Lung (tissue), 12 donors: ENCODE results near the gene IFNB1. TPM values are rescaled to one million over a fixed set of nuclear protein-coding genes. Genes with fewer than 3 reads are reported as not detected.

Experiments
- ATAC-seq: fragments of 200-7000 bp; cut with Tn5 transposase; one replicate; pipeline ENCODE4 v1.9.1; 2020; ENCODE audit warnings: moderate number of reproducible peaks; ENCODE audit not compliant: insufficient read depth, low FRiP score
- DNase-seq, 3 donors: peaks; one replicate each; pipeline ENCODE4 v3.0.0-alpha.2; 2013 to 2017
- H3K27ac ChIP-seq, 2 donors: one replicate each; pipeline ENCODE4 v1.5.1; 2013; ENCODE audit warnings: mild to moderate bottlenecking in 2 of 2, moderate library complexity in 2 of 2, control low read depth in 1 of 2, inconsistent platforms in 1 of 2, low read depth in 1 of 2, low read length in 1 of 2
- H3K27me3 ChIP-seq, 3 donors: one replicate each; pipeline ENCODE4 v1.5.1; 2013; ENCODE audit warnings: low read length in 2 of 3; ENCODE audit not compliant: control insufficient read depth in 3 of 3, insufficient read depth in 3 of 3
- H3K36me3 ChIP-seq, 4 donors: one replicate each; pipeline ENCODE4 v1.5.1; 2013; ENCODE audit warnings: low read length in 4 of 4, mild to moderate bottlenecking in 1 of 4, moderate library complexity in 1 of 4; ENCODE audit not compliant: control insufficient read depth in 4 of 4, insufficient read depth in 4 of 4
- H3K4me1 ChIP-seq, 5 donors: one replicate each; pipeline ENCODE4 v1.5.1; 2013; ENCODE audit warnings: low read length in 5 of 5, mild to moderate bottlenecking in 2 of 5, moderate library complexity in 1 of 5; ENCODE audit not compliant: control insufficient read depth in 5 of 5, insufficient read depth in 5 of 5
- H3K4me3 ChIP-seq: one replicate; pipeline ENCODE4 v1.5.1; 2013; ENCODE audit warnings: mild to moderate bottlenecking, control low read depth, moderate library complexity
- H3K9ac ChIP-seq, 2 donors: one replicate each; pipeline ENCODE4 v1.5.1; 2013; ENCODE audit warnings: low read length in 2 of 2, control low read depth in 1 of 2; ENCODE audit not compliant: insufficient read depth in 1 of 2
- H3K9me3 ChIP-seq, 4 donors: one replicate each; pipeline ENCODE4 v1.5.1; 2013; ENCODE audit warnings: low read length in 3 of 4, mild to moderate bottlenecking in 1 of 4, moderate library complexity in 1 of 4; ENCODE audit not compliant: control insufficient read depth in 4 of 4, insufficient read depth in 3 of 4
- CTCF ChIP-seq: IDR thresholded peaks from 2 replicates; pipeline ENCODE4 v1.5.1; 2012; ENCODE audit warnings: mild to moderate bottlenecking; ENCODE audit errors: control extremely low read depth, extremely low read depth
- WGBS, 2 donors: extraction: QIAGEN DNeasy Blood & Tissue Kit; methylation state at CpG; one replicate each; pipeline ENCODE4 v1.1.7; 2013; 5-methylcytosine and 5-hydroxymethylcytosine counted together
- polyA plus RNA-seq, 2 donors: library from polyadenylated mRNA; stranded (reverse); fragments of 200-250 nt; gene quantifications; one replicate each; pipeline ENCODE4 v1.2.1, GENCODE V29; 2013
- total RNA-seq, 2 donors: library from RNA; depleted of rRNA in 1 of 2; stranded (reverse); fragments of >200 nt in 1 of 2; gene quantifications; one replicate each; pipeline ENCODE4 v1.2.1, GENCODE V29; 2014 to 2021
- donor health status: control.
- donor health status: control.
- donor health status: Bipolar disorder and iron deficiency.
- donor health status: healthy.
- donor health status: DM: yes; HTN: yes; CAD: no.

Gene IFNB1
- total and polyA plus RNA-seq, 4 donors, result 0.05 TPM; not detected in 3

GRCh38 chr9:21096172-21096900 is 18.6 kb upstream of the IFNB1 start:
- peak; percentile 47 for ATAC-seq
- Histone ChIP-seq H3K27ac (peak overlapping the region; percentile 29 to 82), H3K9me3 (no peaks in the 10 kb centered on the region), H3K4me1 (peaks cover 0 to 14% (median 0%) of the 10 kb centered on the region in 5 donors), H3K36me3 (no peaks in the 10 kb centered on the region), H3K9ac (no peak overlapping the region), H3K27me3 (no peaks in the 10 kb centered on the region), H3K4me3 (no peak overlapping the region)
- DNase-seq, result peak in 1 of 3 donors; percentile 32
- WGBS, 2 donors, result 20 to 25% methylated on average over 6 of the region's 6 CpGs
- no peak for TF ChIP-seq CTCF

GRCh38 chr9:21095561-21095960 is 17.8 kb upstream of the IFNB1 start:
- no peaks in the 10 kb centered on the region for H3K36me3 ChIP-seq
- H3K9me3 ChIP-seq, result no peaks in the 10 kb centered on the region
- H3K9ac ChIP-seq, result no peak overlapping the region
- no peak overlapping the region for H3K4me3 ChIP-seq
- peaks cover 0 to 14% (median 0%) of the 10 kb centered on the region in 5 donors for H3K4me1 ChIP-seq
- H3K27me3 ChIP-seq, result no peaks in the 10 kb centered on the region
- H3K27ac ChIP-seq, result no peak overlapping the region
- TF ChIP-seq CTCF, result no peak
- no peak for ATAC-seq
- DNase-seq, result no peak

- TF ChIP-seq CTCF, result no peak
- H3K27me3 ChIP-seq, result no peaks in the 10 kb centered on the region
- H3K9ac ChIP-seq, result no peak overlapping the region
- no peak overlapping the region for H3K4me3 ChIP-seq
- peaks cover 0 to 8% (median 0%) of the 10 kb centered on the region in 4 donors for H3K9me3 ChIP-seq
- no peak overlapping the region for H3K27ac ChIP-seq
- WGBS, 2 donors, result 95% methylated on average over 1 of the region's 1 CpG
- no peak for ATAC-seq
- no peak for DNase-seq
- H3K36me3 ChIP-seq, result no peaks in the 10 kb centered on the region
- peaks cover 0 to 3% (median 0%) of the 10 kb centered on the region in 5 donors for H3K4me1 ChIP-seq
Observed at GRCh38 chr9:21086538-21086937, 8.8 kb upstream of the IFNB1 start.

- Histone ChIP-seq H3K27ac (no peak overlapping the region), H3K36me3 (no peaks in the 10 kb centered on the region), H3K9ac (no peak overlapping the region), H3K9me3 (peaks cover 0 to 8% (median 0%) of the 10 kb centered on the region in 4 donors), H3K4me1 (peaks cover 0 to 6% (median 0%) of the 10 kb centered on the region in 5 donors), H3K4me3 (no peak overlapping the region), H3K27me3 (no peaks in the 10 kb centered on the region)
- no peak for TF ChIP-seq CTCF
- ATAC-seq (no peak), DNase-seq (no peak)
- WGBS, 2 donors, result 94% methylated on average over 1 of the region's 1 CpG
Observed at GRCh38 chr9:21085005-21085404, 7.3 kb upstream of the IFNB1 start.
